ENCODE measurements around the gene PEX12. TPM values are rescaled to one million over a fixed set of nuclear protein-coding genes. Genes with fewer than 3 reads are reported as not detected.

PEX12 gene
- 5.0 TPM for total RNA-seq

GRCh38 chr17:35578197-35578928 lies at the start of gene PEX12:
Gene PEX12 (minus strand): TSS chr17:35578571. CDS start chr17:35578021, 550 bp downstream.

GRCh38 chr17:35587074-35587961 lies 8.9 kb upstream of the PEX12 start, which contains the start of gene AP2B1:
Gene AP2B1 (plus strand): TSS chr17:35587322. CDS start chr17:35594031, 6,709 bp downstream.

GRCh38 chr17:35560703-35561102 lies 17.7 kb downstream of the PEX12 start, which contains the start of gene SLFN14:
Gene SLFN14 (minus strand): TSS chr17:35560819. CDS start chr17:35558062, 2,757 bp downstream.

GRCh38 chr17:35537601-35538141 lies 40.7 kb downstream of the PEX12 start, which contains the start of gene SLFN12L:
Gene SLFN12L (minus strand): TSS chr17:35537678. CDS start chr17:35522364, 15,314 bp downstream.

Small RNA genes within 50 kb of the gene (small RNA-seq; reads per million reads assigned to genes)
- not detected for gene AC004134.1 (ENCODE audit: low replicate concordance)
- gene AC015911.1 (ENCODE audit: low replicate concordance): not detected
- 37.5 reads per million, percentile 96 among the genes with 10 or more reads in this experiment for gene SNORD7 (ENCODE audit: low replicate concordance)

Other genes starting within 250 kb of the PEX12 start
- 16.3 TPM for gene SLFN11, start 204.9 kb downstream of the PEX12 start, total RNA-seq
- gene SLFN12, start 146.1 kb downstream of the PEX12 start, total RNA-seq: 20.0 TPM
- 9.8 TPM for gene SLFN13, start 129.8 kb downstream of the PEX12 start, total RNA-seq
- gene SLFN12L, start 40.9 kb downstream of the PEX12 start, total RNA-seq: 0.58 TPM
- gene SLFN14, start 17.8 kb downstream of the PEX12 start, total RNA-seq: 1.8 TPM
- 75.4 TPM for gene AP2B1, start 8.8 kb upstream of the PEX12 start, total RNA-seq
- 8.5 TPM for gene RASL10B, start 153.1 kb upstream of the PEX12 start, total RNA-seq
- gene GAS2L2, start 174.7 kb upstream of the PEX12 start, total RNA-seq: 0.06 TPM
- not detected for gene C17orf50, start 182.3 kb upstream of the PEX12 start, total RNA-seq
- gene MMP28, start 217.1 kb upstream of the PEX12 start, total RNA-seq: 4.0 TPM
- 92.2 TPM for gene TAF15, start 230.9 kb upstream of the PEX12 start, total RNA-seq

Measured in metanephros (tissue), 2 donors.